GM12878 (cell line): ENCODE results near the gene CAMTA1. TPM values are rescaled to one million over a fixed set of nuclear protein-coding genes. Genes with fewer than 3 reads are reported as not detected.

Experiments
- ATAC-seq: fragments of 200-7000 bp; cut with Tn5 transposase; 3 replicates; pipeline ENCODE4 v1.9.1; 2020; ENCODE audit warnings: mild to moderate bottlenecking, moderate library complexity
- BruUV-seq: library from RNA; stranded (reverse); fragments of 400-500 nt; replicated peaks from 2 replicates; lab custom pipeline; 2021; lab: Mats Ljungman, UMichigan
- CTCF ChIA-PET: fragments of 300-600 bp; sonication (Branson Sonifier 250); formaldehyde crosslinking; extraction: SDS; loops from one replicate; lab custom pipeline; 2021; ENCODE audit warnings: inconsistent platforms; lab: Yijun Ruan, JAX
- POLR2A ChIA-PET: fragments of 350-600 bp; formaldehyde crosslinking; extraction: SDS; loops from one replicate; lab custom pipeline; 2021; ENCODE audit warnings: inconsistent platforms; lab: Charles Lee
- RAD21 ChIA-PET: fragments of 300-600 bp; sonication (Branson Sonifier 250); formaldehyde crosslinking; loops from one replicate; lab custom pipeline; 2023; ENCODE audit warnings: antibody characterized with exemption; ENCODE audit not compliant: unreplicated experiment; lab: Charles Lee
- SMC1A ChIA-PET: fragments of 300-600 bp; sonication (Branson Sonifier 250); formaldehyde crosslinking; loops from one replicate; lab custom pipeline; 2023; ENCODE audit not compliant: unreplicated experiment, uncharacterized antibody; lab: Charles Lee
- DNase-seq: peaks from one replicate; pipeline ENCODE4 v3.0.0-alpha.2; 2011; ENCODE audit warnings: low read depth, low spot score
- FAIRE-seq: peaks from 3 replicates; lab custom pipeline; 2011; peaks lifted over from hg19 to GRCh38; lab: Jason Lieb, UNC
- H2AFZ ChIP-seq: 2 replicates; pipeline ENCODE4 v1.6.0; 2011; ENCODE audit warnings: low read depth, low read length, control low read depth; ENCODE audit not compliant: control insufficient read depth
- H3K27ac ChIP-seq: 2 replicates; pipeline ENCODE4 v1.5.1; 2011; ENCODE audit warnings: control low read depth; ENCODE audit not compliant: control insufficient read depth, insufficient read depth
- H3K27me3 ChIP-seq, 2 experiments: replicated peaks in 1 of 2; 2 replicates each; pipeline versions ENCODE4 v1.6.0 to v1.6.1; 2011; ENCODE audit warnings: low read length in 1 of 2; ENCODE audit not compliant: control insufficient read depth in 2 of 2, insufficient read depth in 2 of 2
- H3K36me3 ChIP-seq, 2 experiments: 2 replicates each; pipeline ENCODE4 v1.5.1; 2011; ENCODE audit warnings: low read length in 1 of 2; ENCODE audit not compliant: control insufficient read depth in 2 of 2, insufficient read depth in 2 of 2
- H3K4me1 ChIP-seq: 2 replicates; pipeline ENCODE4 v1.6.1; 2011; ENCODE audit warnings: mild to moderate bottlenecking, low read length, moderate library complexity, mixed read lengths; ENCODE audit not compliant: control insufficient read depth, insufficient read depth
- H3K4me2 ChIP-seq: 2 replicates; pipeline ENCODE4 v1.6.0; 2011; ENCODE audit warnings: control low read depth; ENCODE audit not compliant: control insufficient read depth, insufficient read depth
- H3K4me3 ChIP-seq: fragments of 200-600 bp; sonication (generic); 2 replicates; pipeline ENCODE4 v1.5.1; 2016
- H3K79me2 ChIP-seq: 2 replicates; pipeline ENCODE4 v1.6.0; 2011; ENCODE audit warnings: low read length; ENCODE audit not compliant: control insufficient read depth, insufficient read depth
- H3K9ac ChIP-seq: 2 replicates; pipeline ENCODE4 v1.8.0; 2011; ENCODE audit warnings: low read length, control low read depth, mixed read lengths; ENCODE audit not compliant: control insufficient read depth, insufficient read depth
- H3K9me3 ChIP-seq: replicated peaks from 3 replicates; pipeline ENCODE4 v1.5.1; 2011; ENCODE audit warnings: mild to moderate bottlenecking, low read length; ENCODE audit not compliant: control insufficient read depth, insufficient read depth
- H4K20me1 ChIP-seq: 2 replicates; pipeline ENCODE4 v1.6.0; 2011; ENCODE audit not compliant: control insufficient read depth, insufficient read depth
- CBX5 ChIP-seq: sonication (generic); IDR thresholded peaks from 2 replicates; pipeline ENCODE4 v1.6.1; 2016; ENCODE audit warnings: low read depth, moderate library complexity, mild to moderate bottlenecking, inconsistent platforms
- CHD1 ChIP-seq: IDR thresholded peaks from 2 replicates; pipeline ENCODE4 v1.6.1; 2012; ENCODE audit warnings: low read depth, low read length, improper control_type of control experiment
- EED ChIP-seq: sonication (generic); IDR thresholded peaks from 2 replicates; pipeline ENCODE4 v1.6.1; 2016; ENCODE audit warnings: antibody characterized with exemption, low read depth
- ESRRA ChIP-seq: IDR thresholded peaks from 2 replicates; pipeline ENCODE4 v1.6.1; 2012; ENCODE audit warnings: mild to moderate bottlenecking, low read length, improper control_type of control experiment
- PAX5 ChIP-seq: IDR thresholded peaks from 2 replicates; pipeline ENCODE4 v1.6.1; 2011; ENCODE audit warnings: low read depth, low read length, borderline replicate concordance
- PKNOX1 ChIP-seq: fragments of 450-650 bp; IDR thresholded peaks from 2 replicates; pipeline ENCODE4 v1.6.1; 2016; ENCODE audit warnings: mild to moderate bottlenecking
- RELA ChIP-seq: fragments of 450-650 bp; IDR thresholded peaks from 2 replicates; pipeline ENCODE4 v1.8.0; 2014; ENCODE audit warnings: borderline replicate concordance; ENCODE audit not compliant: partially characterized antibody
- WGBS: methylation state at CpG from one replicate; pipeline ENCODE4 v1.1.6; 2016; ENCODE audit warnings: low lambda C conversion rate; ENCODE audit not compliant: insufficient replicate concordance, insufficient coverage; ENCODE audit errors: missing lambda C conversion rate; 5-methylcytosine and 5-hydroxymethylcytosine counted together
- in situ Hi-C: fragments of 300-500 bp; cut with MboI; formaldehyde crosslinking; loops from 9 replicates; pipeline ENCODE4 v1.14.3; 2018; ENCODE audit warnings: mixed read lengths
- intact Hi-C: fragments of 100-400 bp; cut with micrococcal nuclease; formaldehyde crosslinking; loops from one replicate; pipeline ENCODE4 v1.14.2; 2022; ENCODE audit not compliant: unreplicated experiment
- polyA plus RNA-seq, 11 experiments: library from polyadenylated mRNA; depleted of rRNA in 4 of 11; unstranded in 6 of 11; stranded (reverse) in 5 of 11; fragments of >200 nt; fragmentation: Nextera tagmentation in 4 of 11; fragmentation: Illumina TruSeq in 1 of 11; extraction: Ambion mirVana in 4 of 11; extraction: Trizol in 1 of 11; gene quantifications; 1 replicate in 1 of 11; 2 replicates in 10 of 11; pipeline versions ENCODE4 v1.2.1 to v1.2.3, GENCODE V29; 2011 to 2016; ENCODE audit warnings: inconsistent platforms in 2 of 11, missing spikeins in 2 of 11, low read depth in 1 of 11
- total RNA-seq, 4 experiments: library from RNA; depleted of rRNA in 3 of 4; stranded (reverse); fragments of >200 nt in 3 of 4; fragmentation: Illumina TruSeq in 1 of 4; extraction: Trizol in 1 of 4; gene quantifications; 2 replicates each; pipeline versions ENCODE4 v1.2.1 to v1.2.3, GENCODE V29; 2013 to 2021
- TF ChIP-seq, protein P1 (sequence below): fragments of 450-650 bp; IDR thresholded peaks from 2 replicates; pipeline ENCODE4 v1.6.1; 2017; ENCODE audit warnings: mild to moderate bottlenecking, moderate library complexity
- TF ChIP-seq, protein P2 (sequence below): IDR thresholded peaks from 2 replicates; pipeline ENCODE4 v1.6.1; 2011; ENCODE audit warnings: borderline replicate concordance, low read depth, mild to moderate bottlenecking, moderate library complexity, low read length; ENCODE audit not compliant: insufficient read depth, poor library complexity, severe bottlenecking

CAMTA1 gene
- total and polyA plus RNA-seq, 10 of the 15 experiments (the other 5 are each of a cell fraction or from before 2014, with no cell fraction given) = 37.7 to 148 (median 76.4) TPM

GRCh38 chr1:6885426-6885825 lies 100.2 kb downstream of the CAMTA1 start:
- ChIA-PET CTCF (interaction anchor here (0.7 to 1.8 kb wide), 3 partner anchors 13 to 157 kb away, joined by 3 to 5 read pairs (median 3); no protein-coding TSS in a partner anchor), RAD21 (interaction anchor here (1.3 to 1.6 kb wide), 2 partner anchors 84 to 90 kb away, joined by 5 to 8 read pairs; no protein-coding TSS in a partner anchor), POLR2A (no interaction called here), SMC1A (interaction anchor here (0.7 to 2.5 kb wide), 6 partner anchors 12 to 90 kb away, joined by 3 to 16 read pairs (median 4); no protein-coding TSS in a partner anchor)
- no peaks in the 10 kb centered on the region for H3K79me2 ChIP-seq
- no peak for DNase-seq
- peaks cover 1 to 2% of the 10 kb centered on the region in 2 experiments; a peak in 2 of 4 replicates for H3K36me3 ChIP-seq
- 97% methylated on average over 2 of the region's 2 CpGs for WGBS
- no peaks in the 10 kb centered on the region for H4K20me1 ChIP-seq
- in situ Hi-C loops = no loop called here
- H2AFZ ChIP-seq = no peak overlapping the region
- FAIRE-seq = no peak
- no peak for ATAC-seq
- no peaks in the 10 kb centered on the region for H3K27me3 ChIP-seq
- no peaks in the 10 kb centered on the region for H3K9me3 ChIP-seq
- H3K4me2 ChIP-seq = no peak overlapping the region
- no peak overlapping the region for H3K4me3 ChIP-seq
- no peak for TF ChIP-seq CHD1
- no peak for TF ChIP-seq PAX5
- TF ChIP-seq ESRRA = no peak
- TF ChIP-seq EED = no peak
- TF ChIP-seq CBX5 = no peak
- TF ChIP-seq, protein P1, sequence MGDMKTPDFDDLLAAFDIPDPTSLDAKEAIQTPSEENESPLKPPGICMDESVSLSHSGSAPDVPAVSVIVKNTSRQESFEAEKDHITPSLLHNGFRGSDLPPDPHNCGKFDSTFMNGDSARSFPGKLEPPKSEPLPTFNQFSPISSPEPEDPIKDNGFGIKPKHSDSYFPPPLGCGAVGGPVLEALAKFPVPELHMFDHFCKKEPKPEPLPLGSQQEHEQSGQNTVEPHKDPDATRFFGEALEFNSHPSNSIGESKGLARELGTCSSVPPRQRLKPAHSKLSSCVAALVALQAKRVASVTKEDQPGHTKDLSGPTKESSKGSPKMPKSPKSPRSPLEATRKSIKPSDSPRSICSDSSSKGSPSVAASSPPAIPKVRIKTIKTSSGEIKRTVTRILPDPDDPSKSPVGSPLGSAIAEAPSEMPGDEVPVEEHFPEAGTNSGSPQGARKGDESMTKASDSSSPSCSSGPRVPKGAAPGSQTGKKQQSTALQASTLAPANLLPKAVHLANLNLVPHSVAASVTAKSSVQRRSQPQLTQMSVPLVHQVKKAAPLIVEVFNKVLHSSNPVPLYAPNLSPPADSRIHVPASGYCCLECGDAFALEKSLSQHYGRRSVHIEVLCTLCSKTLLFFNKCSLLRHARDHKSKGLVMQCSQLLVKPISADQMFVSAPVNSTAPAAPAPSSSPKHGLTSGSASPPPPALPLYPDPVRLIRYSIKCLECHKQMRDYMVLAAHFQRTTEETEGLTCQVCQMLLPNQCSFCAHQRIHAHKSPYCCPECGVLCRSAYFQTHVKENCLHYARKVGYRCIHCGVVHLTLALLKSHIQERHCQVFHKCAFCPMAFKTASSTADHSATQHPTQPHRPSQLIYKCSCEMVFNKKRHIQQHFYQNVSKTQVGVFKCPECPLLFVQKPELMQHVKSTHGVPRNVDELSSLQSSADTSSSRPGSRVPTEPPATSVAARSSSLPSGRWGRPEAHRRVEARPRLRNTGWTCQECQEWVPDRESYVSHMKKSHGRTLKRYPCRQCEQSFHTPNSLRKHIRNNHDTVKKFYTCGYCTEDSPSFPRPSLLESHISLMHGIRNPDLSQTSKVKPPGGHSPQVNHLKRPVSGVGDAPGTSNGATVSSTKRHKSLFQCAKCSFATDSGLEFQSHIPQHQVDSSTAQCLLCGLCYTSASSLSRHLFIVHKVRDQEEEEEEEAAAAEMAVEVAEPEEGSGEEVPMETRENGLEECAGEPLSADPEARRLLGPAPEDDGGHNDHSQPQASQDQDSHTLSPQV = no peak
- no peak for TF ChIP-seq RELA
- TF ChIP-seq PKNOX1 = no peak
- TF ChIP-seq, protein P2, sequence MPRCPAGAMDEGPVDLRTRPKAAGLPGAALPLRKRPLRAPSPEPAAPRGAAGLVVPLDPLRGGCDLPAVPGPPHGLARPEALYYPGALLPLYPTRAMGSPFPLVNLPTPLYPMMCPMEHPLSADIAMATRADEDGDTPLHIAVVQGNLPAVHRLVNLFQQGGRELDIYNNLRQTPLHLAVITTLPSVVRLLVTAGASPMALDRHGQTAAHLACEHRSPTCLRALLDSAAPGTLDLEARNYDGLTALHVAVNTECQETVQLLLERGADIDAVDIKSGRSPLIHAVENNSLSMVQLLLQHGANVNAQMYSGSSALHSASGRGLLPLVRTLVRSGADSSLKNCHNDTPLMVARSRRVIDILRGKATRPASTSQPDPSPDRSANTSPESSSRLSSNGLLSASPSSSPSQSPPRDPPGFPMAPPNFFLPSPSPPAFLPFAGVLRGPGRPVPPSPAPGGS = no peak
- no peak overlapping the region for H3K9ac ChIP-seq
- no TSS peak for BruUV-seq
- peaks cover 11% of the 10 kb centered on the region for H3K4me1 ChIP-seq
- intact Hi-C loops = no loop called here
- H3K27ac ChIP-seq = no peak overlapping the region
